Inflammatory macrophage (primary cell): ENCODE results near the gene SCEL.
"Not testable (repeated sequence)": the region's sequence is repeated elsewhere in the genome, so short reads cannot be mapped to it uniquely, and the experiment has no call there.

ENCODE experiments used
- DNase-seq, 2 donors: peaks; one replicate each; pipeline ENCODE4 v3.0.0-alpha.2; 2020 to 2022
- total RNA-seq, 18 experiments: gene quantifications; one replicate each; lab custom pipeline; 2026; ENCODE audit warnings: mixed read lengths in 6 of 18, inconsistent platforms in 2 of 18; lab: John Stamatoyannopoulos, UW

SCEL gene, protein sequence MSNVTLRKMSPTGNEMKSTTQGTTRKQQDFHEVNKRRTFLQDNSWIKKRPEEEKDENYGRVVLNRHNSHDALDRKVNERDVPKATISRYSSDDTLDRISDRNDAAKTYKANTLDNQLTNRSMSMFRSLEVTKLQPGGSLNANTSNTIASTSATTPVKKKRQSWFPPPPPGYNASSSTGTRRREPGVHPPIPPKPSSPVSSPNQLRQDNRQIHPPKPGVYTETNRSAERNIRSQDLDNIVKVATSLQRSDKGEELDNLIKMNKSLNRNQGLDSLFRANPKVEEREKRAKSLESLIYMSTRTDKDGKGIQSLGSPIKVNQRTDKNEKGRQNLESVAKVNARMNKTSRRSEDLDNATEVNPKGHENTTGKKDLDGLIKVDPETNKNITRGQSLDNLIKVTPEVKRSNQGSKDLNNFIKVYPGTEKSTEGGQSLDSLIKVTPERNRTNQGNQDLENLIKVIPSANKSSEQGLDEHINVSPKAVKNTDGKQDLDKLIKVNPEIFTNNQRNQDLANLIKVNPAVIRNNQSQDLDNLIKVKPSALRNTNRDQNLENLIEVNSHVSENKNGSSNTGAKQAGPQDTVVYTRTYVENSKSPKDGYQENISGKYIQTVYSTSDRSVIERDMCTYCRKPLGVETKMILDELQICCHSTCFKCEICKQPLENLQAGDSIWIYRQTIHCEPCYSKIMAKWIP
- total RNA-seq = 0 to 0.26 (median 0) reads per million in 18 experiments

DNA sequence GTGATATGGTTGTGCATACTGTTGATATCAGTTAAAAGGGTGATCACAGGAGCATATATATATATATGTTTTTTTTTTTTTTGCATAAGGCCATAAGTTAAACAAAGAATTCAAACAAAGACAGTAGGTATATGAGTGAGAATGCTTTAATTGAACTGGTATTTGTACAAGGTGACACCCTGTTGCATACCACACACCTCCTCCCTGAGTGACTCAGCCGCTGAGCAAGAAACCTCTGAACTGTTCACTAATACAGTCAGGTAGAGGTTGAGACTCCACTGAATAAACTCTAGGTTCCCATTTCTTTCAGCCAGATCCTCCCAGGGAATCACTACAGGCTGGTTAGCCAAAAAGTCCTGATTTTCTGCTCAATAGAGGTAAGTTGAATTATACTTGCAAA lies at the start of gene SCEL:
Gene SCEL, plus strand, starts transcription at position 259 of the 400 bp plus-strand sequence. CDS start 20,170 bp downstream, outside the sequence.
- no peak for DNase-seq

DNA sequence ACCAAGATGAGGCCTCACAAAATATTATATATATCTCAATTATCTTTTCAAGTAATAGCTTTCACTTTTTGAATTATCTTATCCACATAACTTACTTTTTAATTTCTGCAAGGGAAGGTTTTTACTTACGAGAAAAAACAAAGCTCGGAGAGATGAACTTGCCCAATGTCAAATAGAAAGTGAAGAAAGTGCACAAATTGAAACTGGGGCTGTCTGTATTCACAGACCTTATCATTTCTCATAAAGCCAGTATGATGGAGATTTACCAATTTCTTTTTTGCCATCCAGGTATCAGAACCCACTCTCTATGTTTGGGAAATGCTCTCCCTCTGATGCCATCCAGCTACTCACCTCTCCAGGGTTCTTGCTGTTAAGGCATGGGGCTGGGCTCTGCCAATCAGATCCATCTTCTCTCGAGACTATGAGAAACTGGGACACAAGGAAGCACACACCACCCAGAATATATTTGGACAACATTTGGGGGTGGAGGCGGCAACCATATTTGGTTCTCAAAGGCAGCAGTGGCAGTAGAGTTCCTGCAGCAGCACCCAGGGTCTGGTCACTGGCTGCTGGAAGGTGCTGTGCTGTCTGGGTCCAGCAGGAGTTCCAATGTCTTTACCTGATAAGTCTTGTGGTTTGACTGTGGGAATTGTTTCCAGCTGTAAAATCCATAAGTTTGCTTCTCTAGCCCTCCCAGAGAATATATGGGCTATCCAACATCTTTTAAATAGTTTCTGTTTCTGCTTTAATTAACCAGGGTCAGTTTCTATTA lies 45.8 kb upstream of the SCEL start:
- DNase-seq = no peak

DNA sequence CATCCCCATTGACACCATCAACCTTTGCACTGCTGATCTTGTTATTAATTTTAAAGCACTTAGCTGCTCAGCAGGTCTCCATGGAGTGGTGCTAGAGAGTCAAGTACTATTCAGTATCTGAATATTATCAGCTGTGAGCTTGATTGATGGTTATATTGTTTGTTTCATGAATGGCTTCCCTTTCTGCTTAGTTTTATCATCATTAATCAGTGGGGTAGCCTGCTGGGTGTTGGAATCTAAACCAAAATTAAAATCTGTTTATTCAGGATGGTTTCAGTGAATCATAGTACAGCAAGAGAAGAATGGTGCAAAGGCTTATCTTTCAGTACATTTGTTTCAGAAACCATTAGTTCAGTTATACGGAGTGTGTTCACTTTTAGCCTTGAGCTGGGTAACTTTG lies 42.5 kb upstream of the SCEL start:
- DNase-seq = peak in 1 of 2 donors; percentile 31

DNA sequence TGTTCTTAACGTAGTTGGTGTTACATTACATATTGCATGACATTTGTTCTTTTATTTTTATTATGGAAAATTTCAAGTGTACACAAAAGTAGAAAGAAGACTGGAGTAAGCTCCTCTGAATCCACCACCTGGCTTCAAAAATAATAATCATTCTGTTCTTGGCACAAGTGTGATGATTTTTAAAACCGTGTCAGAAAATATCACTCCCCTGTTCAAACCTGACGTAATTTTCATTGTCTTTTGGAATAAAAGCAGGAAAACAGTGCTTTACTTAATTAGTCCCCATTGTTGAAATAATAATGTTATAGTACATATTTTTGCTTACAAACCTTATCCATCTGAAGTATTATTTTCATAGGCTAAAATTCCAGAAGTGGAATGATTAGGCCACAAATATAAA lies 41.3 kb upstream of the SCEL start:
- DNase-seq = no peak

DNA sequence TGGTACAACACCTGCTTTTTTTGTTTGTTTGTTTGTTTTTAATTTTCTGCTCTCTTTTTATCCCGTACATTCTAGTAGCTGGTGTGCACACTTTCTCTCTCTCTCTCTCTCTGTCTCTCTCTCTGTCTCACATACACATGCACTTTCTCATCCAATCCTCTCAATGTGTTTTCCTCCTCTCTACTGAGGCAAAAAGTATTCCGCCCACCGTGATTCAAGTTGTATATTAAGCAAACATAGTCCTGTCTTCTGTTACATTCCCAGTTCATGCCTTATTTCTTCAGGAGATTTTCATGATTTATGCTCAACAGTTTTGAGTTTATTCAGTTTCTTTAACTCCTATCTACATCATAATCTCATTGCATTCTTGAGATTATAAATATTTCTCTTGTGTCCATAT lies 38.2 kb upstream of the SCEL start:
- no peak for DNase-seq

DNA sequence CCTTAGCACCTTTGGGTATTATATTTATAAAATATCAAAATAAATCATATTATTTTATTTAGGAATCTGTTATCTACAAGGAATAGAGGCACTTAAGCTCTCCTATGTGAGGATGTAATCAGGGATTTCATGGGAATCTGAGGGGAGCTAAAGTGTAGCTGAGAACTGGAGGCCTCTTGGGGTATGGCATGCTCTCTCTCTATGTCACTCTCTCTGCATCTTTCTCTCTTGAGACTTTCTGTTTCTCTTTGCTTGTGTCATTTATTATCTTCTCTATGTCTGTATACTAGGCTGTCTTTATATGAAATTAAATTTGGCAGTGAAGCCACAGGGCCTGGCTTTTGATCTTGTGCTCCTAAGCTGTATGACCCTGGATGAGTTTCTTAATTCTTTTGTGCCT lies 37.7 kb upstream of the SCEL start:
- no peak for DNase-seq

DNA sequence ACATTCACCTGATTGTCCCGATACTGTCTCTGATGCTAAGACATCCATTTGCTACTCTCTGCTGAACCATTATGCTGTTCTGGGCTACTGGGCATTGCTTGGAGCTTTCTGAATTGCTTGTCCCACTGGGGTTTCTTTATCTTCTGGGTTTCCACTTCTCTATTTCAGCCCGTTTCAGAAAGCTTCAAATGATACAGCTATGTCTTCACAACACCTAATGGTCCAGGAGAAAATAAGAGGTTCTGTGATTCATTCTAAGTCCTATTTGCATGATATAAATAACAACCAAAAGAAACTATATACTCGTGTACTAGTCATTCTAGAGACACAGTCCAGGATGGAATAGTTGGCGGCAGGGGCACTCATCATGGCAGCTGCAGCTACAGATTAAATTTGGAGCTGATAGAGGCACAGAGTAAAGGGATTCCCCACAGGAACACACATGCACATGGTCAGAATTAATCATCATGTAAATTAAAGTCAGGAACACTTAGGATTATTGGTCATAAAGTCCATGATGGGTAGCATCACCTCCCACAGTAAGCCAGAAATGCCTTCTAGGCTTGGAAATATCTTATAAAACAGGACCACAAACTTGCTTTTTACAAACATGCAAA lies 33.3 kb upstream of the SCEL start:
- no peak for DNase-seq

DNA sequence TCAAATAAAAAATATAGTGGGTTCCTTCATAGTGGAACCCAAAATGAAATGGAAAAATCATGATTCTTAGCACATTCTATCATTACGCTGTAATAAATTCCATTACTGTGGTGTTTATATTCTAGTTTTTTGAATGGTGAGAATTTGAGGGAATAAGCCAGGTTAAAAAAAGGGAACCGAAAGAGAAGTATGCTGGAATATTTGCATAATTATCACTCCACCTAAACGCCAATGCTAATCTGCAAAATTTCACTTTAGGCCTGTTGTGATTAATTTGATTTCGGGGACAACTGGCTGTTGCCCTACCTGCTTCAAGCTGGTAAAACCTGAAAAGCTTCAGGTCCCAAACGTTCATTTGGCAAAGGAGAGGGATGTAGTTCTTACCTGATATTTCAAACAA lies 32.1 kb upstream of the SCEL start:
- DNase-seq = no peak

DNA sequence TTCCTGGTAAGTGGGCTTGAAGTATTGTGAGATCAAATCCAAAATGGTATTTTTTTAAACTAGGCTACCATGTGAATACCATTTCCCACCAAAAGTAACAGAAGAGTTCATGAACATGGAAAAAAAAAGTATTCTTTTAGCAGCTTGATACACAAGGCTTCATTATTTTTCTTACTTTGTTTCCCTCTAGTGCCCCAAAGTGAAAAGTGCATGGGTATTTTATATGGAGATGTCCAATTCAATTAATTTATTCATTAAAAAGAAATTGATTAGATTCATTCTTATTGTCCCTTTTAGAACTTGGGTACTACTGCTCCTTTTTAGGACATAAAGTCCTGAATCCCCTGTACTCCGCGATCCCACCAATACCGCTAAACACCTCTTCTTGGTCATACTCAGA lies 28.6 kb upstream of the SCEL start:
- no peak for DNase-seq

DNA sequence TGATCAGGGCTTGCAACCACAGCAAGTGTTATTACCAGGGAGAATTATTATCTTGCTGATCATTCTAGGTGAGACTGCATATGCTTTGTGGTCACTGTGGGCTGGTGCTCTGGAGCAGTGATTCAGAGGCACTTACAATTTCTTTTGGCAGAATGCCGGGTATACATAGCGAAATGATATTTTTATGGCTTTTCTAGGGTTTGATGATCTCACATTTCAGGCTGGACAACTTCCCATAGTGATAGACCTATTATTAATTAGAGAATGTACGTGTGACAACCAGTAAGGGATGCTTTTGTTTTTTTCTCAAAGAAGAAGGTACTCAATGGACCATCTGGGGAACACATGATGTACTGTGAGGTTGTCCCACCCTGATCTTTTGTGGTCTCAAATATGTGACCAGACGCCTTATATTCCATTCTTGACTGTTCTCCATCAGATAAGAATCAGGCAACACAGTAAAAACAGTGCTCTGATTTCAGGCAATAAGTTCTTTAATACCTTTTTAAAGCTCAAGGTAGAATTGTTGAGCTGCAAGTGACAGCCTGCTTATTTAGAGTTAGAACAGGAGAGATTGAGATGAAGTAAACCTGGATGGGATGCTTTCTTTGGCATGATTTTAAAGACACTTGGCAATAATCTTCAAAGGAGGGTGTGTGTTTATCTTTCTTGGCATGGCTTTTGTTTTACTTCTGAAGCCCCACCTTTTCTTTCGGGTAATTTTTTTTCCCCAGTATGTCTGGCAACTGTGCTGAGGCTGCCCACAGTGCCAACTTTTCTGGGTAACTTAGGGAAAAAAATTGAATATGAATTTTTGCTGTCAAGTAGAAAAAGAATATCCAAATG lies 27.4 kb upstream of the SCEL start:
- DNase-seq = no peak

DNA sequence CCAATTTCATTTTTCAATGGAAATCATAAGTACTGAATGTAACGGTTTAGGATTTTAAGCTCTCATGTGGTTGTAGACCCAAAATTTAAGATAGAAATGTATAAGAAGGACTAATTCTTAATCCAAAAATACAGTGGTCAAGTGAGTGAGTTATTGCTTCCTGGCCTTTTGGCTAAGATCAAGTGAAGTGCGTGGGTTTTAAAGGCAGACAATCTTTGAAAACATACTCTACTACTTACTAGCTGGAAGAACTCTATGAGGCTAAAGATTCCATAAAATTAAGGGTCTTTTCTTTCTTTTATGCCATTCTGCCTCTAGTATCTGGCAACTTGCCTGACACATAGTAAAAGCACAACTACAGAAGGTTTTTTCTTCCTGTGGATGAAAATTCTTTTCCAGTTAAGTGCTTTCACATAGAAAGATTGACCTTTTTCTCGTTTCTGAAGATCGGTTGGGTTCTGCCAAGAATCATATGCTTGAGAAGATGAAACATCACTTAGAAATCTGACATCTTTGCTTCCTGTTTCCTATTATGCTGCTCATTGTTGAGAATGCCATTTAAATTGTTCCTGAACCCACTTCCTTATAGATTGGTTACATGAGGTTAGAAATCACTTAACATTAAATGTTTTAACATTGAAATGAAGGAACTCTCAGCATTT lies 26.4 kb upstream of the SCEL start:
- DNase-seq = peak; percentile 11 to 12

DNA sequence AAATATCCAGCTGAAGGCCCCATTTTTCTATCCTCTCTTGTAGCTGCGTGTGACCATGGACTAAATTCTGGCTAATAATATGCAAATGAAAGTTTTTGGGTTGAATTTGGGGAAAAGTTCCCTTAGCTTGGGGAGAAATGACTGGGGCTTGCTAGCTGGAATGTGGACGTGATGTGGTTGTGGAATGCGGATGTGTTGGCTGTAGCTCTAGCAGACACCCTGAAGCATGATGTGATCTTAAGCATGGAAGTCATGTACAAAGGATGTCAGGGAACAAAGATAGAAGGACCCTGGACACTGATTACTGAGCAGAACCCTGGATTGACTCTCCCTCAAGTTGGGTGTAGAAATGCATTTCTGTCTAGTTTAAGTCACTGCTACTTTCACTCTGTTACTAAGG lies 25.4 kb upstream of the SCEL start:
- DNase-seq = no peak

DNA sequence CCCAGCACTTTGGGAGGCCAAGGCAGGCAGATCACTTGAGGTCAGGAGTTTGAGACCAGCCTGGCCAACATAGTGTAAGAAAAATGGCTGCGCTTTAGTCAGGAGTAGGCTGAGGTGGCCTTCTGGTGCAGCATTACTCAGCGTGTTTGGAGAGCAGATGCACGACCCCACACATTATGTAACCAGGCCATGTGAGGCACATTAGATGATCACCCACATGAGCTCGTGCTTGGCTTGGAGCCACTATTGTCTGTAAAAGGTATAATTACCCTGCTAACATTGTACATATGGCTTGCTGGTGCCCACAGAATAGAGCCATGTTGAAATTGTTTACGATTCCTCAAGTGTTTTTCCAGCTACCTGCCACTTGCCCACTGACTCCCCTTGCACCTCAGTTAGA lies 24.0 kb upstream of the SCEL start:
- no peak for DNase-seq

DNA sequence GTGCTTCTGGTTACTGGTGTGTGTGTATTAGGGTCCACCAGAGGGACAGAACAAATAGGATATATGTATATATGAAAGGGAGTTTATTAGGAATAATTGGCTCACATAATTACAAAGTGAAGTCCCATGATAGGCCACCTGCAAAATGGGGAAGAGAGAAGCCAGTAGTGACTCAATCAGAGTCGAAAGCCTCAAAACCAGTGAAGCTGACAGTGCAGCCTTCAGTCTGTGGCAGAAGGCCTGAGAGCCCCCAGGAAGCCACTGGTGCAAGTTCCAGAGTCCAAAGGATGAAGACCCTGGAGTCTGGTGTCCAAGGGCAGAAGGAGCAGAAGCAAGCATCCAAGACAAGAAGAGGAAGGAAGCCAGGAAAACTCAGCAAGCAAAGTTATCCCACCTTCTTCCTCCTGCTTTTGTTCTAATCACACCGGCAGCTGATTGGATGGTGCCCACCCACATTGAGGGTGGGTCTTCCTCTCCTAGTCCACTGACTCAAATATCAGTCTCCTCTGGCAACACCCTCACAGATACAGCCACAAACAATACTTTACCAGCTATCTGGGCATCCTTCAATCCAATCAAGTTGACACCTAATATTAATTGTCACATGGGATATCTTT lies 21.7 kb upstream of the SCEL start:
- DNase-seq = peak; percentile 18 to 32

DNA sequence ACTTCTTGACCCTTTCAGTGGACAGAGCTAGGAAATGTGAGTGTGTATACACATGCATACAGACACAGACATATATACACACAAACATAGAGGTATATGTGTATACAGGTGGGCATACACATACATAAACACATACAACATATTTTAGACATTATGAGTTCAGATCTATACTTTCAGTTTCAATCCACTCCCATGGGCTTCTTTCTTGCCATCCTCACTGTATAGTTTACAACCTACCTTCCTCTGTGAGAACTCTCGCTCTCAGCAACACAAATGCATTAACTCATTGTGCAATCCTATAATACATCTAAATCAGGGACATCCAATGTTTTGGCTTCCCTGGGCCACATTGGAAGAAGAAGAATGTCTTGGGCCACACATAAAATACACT lies 21.2 kb upstream of the SCEL start:
- DNase-seq = no peak

DNA sequence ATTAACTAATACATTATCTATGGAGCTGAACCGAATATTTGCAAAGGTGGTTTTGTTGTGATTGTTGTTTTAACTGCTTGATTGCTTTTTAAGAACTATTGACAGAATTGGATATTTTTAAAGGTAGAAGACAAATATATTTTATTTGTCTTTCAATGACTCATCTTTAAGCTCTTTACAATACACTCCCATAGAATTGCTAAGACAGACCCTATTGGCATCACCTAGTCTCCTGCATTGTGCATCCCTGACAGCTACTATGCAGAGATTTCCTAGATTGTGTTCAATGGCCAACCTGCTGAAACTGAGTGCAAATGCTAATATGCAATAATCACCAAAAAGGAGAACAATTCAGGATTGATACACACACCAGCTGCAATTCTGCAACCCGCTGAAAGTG lies 19.7 kb upstream of the SCEL start:
- DNase-seq = no peak

DNA sequence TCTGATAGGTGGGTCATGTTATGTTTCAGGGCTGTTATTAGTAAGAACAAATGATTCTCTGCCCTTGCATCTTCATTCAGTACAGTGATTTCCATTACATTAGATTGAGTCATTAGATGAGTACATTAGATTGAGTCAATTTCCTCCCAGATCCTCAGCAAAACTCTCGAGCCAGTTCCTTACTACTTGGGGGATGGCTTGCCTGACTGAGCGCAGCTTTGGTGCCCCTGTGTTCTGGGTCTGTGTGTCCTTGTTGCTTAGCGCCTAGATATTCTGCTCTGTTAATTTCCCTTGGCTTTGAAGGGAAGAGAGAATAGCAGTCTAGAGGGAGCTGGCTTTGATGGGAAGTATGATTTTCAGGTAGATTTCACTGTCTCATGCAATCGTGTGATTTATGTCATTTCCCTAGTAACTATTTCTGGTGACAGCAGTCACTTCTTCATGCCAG lies 19.1 kb upstream of the SCEL start:
- peak; percentile 2 to 24 for DNase-seq

DNA sequence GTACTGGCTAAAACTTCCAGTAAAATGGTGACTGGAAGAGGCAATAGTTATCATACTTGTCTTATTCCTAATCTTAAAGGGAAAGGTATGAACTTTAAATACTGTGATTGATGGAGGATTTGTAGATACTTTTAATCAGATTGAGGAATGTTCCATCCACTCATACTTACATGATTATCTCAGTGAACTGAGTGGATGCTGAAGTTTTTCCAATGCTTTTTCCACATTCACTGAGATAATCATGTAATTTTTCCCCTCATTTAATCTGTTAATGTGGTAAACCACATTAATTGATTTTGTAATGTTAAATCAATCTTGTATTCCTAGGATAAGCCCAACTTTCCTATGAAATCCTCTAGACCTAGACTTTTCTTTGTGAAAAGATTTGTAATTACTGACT lies 17.2 kb upstream of the SCEL start:
- DNase-seq = no peak

DNA sequence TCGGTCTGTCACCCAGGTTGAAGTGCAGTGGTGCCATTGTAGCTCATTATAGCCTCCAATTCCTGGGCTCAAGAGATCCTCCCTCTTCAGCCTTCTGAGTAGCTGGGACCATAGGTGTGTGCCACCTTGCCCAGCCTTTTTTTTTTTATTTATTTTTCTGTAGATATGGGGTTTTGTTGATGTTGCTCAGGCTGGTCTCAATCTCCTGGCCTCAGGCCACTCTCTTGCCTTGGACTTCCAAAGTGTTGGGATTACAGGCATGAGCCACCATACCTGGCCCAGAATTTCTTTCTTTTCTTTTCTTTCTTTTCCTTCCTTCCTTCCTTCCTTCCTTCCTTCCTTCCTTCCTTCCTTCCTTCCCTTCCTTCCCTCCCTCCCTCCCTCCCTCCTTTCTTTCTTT lies 16.1 kb upstream of the SCEL start:
- DNase-seq = not testable (repeated sequence)

DNA sequence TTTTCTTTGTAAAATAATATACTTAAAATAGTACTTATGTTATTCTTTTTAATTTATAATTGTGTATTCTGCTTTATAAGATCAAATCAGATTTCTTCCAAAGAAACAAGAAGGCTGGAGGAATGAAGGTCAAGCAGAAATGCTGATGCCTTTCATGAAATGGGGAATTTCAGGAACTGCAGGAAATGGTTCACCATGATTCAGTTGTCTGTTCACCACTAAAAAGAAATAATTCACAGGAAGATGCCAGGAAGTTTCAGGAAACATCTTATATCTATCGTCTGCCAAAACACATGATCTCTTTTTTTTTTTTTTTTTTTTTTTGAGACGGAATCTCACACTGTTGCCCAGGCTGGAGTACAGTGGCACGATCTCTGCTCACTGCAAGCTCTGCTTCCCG lies 15.7 kb upstream of the SCEL start:
- no peak for DNase-seq

DNA sequence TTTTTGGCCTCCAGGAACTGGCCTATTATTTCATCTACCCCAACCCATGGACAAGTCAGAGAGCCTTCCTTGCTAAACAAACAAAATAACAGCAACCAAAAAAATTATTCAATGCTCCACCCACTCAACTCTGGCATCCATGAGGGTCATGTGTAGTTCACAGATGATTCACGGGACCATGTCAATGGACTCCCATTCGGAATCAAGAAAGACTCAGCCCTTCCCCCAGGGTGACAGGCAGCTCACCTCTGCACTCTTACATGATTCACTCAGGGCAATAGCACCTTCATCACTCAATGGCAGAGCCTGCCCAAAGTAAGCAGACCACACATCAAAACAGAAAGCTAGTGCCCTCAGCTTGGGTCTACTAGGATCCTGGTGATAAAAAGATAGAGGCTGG lies 14.3 kb upstream of the SCEL start:
- no peak for DNase-seq
